HG03521 (cell line): Measurements from ENCODE around the gene TET1.
"Not testable (repeated sequence)": the region's sequence is repeated elsewhere in the genome, so short reads cannot be mapped to it uniquely, and the experiment has no call there.

Experiments used
- ATAC-seq: cut with Tn5 transposase; IDR thresholded peaks from one replicate; pipeline ENCODE4 v1.9.1; 2021; ENCODE audit warnings: mild to moderate bottlenecking, moderate library complexity; ENCODE audit not compliant: unreplicated experiment

Gene TET1

DNA sequence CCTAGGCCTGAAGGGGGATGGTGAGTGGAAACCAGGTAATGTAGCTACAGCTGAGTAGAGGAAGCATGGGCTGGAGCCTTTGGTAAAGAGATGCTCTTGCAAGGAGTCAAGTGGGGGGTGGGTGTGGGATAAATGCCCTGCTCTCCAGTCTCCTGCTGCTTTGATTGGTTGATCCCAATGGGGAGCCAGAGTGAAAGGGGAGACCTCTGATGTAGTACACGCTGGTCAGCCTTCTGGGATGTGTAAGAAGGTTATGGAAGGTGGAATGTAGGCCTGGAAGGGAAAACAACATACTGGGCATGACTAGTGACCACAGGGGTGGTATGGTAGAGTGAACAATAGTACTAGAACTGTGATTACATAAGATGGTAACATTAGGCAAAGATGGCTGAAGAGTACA lies 44.3 kb downstream of the TET1 start:
- ATAC-seq: no peak

- no peak for ATAC-seq
Observed at GRCh38 chr10:68606918-68607317, 46.8 kb downstream of the TET1 start.

DNA sequence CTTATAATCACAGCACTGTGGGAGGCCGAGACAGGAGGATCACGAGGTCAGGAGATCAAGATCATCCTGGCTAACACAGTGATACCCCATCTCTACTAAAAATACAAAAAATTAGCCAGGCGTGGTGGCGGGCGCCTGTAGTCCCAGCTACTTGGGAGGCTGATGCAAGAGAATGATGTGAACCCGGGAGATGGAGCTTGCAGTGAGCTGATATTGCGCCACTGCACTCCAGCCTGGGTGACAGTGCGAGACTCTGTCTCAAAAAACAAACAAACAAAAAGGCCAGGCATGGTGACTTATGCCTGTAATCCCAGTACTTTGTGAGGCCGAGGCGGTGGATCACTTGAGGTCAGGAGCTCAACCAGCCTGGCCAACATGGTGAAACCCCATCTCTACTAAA lies 49.9 kb downstream of the TET1 start:
- not testable (repeated sequence) for ATAC-seq

DNA sequence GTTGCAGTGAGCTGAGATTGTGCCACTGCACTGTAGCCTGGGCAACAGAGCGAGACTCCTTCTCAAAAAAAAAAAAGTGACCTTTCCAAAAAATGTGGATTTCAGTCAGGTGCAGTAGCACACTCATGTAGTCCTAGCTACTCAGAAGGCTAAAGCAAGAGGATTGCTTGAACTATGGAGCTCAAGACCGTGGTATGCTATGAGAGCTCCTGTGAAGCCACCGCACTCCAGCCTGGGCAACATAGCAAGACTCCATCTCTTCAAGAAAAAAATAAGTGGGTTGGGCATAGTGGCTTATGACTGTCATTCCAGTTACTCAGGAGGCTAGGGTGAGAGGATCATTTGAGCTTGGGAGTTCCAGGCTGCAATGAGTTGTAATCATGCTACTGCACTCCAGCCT lies 51.1 kb downstream of the TET1 start:
- no peak for ATAC-seq

GRCh38 chr10:68613974-68614373 lies 53.8 kb downstream of the TET1 start:
- not testable (repeated sequence) for ATAC-seq

DNA sequence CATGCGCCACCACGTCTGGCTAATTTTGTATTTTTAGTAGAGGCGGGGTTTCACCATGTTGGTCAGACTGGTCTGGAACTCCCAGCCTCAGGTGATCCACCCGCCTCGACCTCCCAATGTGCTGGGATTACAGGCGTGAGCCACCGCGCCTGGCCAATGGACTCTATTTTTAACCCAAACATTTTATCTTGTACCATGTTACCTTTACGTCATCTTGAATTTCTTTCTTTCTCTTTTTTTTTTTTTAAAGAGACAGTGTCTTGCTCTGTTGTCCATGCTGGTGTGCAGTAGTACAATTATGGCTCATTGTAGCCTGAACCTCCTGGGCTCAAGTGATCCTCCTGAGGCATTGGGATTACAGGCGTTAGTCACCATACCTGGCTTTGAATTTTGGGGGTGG lies 57.6 kb downstream of the TET1 start:
- not testable (repeated sequence) for ATAC-seq

DNA sequence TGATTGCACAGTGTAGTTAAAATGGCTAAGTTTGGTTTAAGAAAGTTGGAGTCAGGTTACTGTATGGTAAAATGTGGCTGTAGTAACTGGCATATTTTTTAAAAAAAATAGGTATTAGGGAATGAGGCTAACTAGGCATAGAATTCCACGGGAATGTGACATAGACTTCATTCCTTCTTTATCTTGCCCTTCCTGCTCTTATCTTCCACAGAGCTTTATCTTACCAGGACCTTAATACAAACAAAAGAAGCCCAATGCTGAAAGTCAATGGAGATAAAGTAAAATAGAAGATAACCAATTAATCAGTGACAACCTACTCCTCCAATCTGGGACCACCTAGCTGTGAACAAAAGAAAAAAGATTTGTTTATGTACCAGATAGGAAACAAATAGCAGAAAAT lies 58.1 kb downstream of the TET1 start:
- no peak for ATAC-seq

GRCh38 chr10:68619595-68619994 lies 59.5 kb downstream of the TET1 start:
- ATAC-seq: no peak

GRCh38 chr10:68625316-68625921 lies 65.3 kb downstream of the TET1 start:
- ATAC-seq: no peak

DNA sequence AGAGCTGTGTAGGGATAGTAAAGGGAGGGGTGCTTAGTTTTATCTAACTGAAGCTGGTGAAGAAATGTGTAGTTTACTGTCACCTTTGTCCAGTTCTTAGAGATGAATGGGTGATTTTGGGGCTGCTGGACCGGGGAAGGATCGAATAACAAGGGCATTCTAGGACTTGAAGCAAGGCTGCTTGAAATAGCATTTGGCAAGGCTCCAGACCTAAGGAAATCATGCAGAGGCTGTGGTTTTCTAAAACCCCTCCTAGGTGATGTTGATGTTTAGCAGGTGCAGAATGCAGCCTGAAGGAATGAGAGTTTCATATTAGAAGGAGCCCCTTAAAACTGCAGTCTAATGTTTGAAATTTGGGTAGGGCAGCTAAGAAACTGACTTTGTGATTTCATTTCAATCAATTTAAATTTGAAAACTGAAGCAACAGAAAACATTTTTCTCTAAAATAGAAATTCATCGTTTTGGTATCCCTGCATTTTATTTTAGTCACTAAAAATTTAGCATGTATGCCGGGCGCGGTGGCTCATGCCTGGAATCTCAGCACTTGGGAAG lies 68.5 kb downstream of the TET1 start:
- ATAC-seq: no peak

DNA sequence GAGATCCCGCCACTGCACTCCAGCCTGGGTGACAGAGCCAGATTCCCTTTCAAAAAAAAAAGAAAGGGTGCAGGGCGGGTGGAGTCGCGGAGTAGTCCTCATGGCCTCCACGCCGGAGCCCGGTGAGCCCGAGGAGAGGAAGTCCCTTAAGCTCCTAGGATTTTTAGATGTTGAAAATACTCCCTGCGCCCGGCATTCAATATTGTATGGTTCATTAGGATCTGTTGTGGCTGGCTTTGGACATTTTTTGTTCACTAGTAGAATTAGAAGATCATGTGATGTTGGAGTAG lies 72.1 kb downstream of the TET1 start:
- not testable (repeated sequence) for ATAC-seq

GRCh38 chr10:68633281-68633680 lies 73.1 kb downstream of the TET1 start:
- ATAC-seq: no peak

DNA sequence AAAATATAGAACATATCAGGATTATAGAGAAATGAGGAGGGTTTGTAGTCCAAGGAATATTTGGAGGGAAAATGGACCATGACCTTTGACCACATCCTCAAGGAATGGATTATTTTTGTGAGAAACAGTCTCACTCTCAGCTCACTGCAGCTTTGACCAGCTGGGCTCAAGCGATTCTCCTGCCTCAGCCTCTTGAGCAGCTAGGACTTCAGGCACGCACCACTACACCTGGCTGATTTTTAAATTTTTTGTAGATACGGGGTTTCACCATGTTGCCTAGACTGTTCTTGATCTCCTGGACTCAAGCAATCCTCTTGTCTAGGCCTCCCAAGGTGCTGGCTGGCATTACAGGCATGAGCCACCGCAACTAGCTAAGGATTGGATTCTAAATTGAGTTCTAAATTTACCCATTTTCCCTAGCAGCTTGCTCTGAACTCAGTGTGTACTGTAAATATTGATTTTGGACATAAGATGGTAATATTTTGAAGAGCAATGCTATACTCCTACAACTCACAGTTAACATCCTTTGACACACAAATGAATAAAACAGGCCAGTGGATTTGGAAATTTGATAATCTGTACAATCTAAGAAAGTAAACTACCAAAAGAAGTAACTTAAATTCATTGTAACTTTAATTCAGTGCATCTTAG lies 73.8 kb downstream of the TET1 start:
- no peak for ATAC-seq

GRCh38 chr10:68636335-68636734 lies 76.2 kb downstream of the TET1 start:
- ATAC-seq: no peak

- not testable (repeated sequence) for ATAC-seq
Observed at GRCh38 chr10:68643550-68643949, 83.4 kb downstream of the TET1 start.

DNA sequence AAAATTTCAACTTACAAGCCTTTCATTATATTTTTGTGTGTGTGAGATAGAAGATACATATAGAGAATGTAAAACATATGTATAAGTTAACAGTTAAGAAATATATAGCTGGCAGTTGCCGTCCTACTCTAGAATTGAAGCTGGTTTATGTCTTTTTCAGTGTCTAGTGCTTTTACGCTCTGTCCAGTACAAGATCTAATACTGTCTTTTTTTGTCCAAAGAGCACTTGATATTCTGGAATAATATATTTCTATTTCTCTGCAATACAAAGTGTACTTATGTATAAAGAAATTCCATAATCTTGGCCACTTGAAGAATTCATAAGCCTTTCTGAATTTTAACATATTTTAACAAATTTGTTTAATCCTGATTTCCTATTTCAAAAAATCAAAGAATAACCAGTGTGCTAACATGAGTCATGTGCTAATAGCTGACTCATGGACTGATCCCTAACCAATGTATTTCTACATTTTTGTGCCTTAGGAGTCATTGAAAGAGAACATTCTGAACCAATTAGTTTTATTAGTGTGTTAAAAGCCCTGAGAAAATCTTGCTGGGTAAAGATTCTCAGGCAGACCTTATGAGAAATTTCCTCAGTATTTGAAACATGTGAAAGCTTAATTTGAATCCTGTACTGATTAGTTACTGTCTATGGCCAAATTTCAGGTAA lies 87.7 kb downstream of the TET1 start:
- ATAC-seq: no peak

- no peak for ATAC-seq
Observed at GRCh38 chr10:68655620-68656126, 95.5 kb downstream of the TET1 start.

GRCh38 chr10:68665841-68666240 lies 105.7 kb downstream of the TET1 start:
- no peak for ATAC-seq

DNA sequence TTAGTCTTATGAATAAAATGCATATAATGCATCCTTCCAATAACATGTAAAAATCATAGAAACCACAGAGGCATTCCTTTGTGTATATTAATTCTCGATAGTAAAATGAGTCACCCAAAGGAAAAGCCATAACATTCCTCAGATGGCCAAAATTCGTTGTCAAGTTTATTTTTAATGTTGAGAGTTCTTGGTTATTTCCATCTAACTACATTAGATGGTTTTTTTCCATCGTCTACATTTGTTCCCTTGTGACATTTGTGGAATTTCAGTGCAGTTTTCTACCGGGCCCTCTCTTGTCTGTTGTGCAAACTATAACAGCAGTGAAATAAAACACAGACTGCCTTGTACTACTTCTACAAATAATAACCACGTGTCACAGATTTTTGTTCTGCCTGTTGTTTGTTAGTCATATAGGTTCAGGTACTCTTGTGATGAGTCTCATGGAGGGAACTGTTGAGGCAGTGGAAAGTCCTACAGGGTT lies 106.2 kb downstream of the TET1 start:
- ATAC-seq: no peak

GRCh38 chr10:68668231-68668630 lies 108.1 kb downstream of the TET1 start:
- no peak for ATAC-seq

DNA sequence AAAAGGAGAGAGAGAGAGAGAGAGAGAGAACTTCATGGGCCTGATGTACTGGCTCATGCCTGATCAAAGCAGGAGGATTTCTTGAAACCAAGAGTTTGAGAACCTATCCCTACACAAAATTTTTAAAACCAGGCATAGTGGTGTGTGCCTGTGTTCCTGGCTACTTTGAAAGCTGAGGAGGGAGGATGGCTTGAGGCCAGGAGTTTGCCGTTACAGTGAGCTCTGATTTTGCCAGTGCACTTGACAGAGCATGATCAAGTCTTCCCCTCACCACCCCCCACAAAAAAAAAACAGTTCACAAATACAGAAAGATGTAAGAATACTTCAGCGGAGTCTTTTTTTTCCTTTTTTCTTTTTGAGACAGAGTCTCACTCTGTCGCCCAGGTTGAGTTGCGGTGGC lies 108.8 kb downstream of the TET1 start:
- no peak for ATAC-seq

DNA sequence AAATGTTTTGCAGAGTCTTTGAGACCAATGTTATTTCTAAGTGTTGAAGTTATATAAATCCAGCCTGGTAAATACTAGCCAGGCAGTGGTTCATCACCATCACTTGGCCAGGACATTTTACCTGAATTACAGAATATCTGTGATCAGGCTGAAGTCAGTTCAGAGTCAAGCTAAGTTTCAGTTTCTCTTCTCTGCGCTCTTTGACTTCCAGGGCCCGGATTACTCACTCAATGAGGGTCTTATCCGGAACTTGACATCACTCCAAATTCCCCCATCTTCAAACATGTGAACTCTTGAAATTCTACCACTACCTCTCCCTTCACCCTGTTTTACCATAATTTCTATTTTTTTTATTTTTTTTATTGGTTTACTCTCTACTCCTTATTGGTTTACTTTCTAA lies 124.3 kb downstream of the TET1 start:
- ATAC-seq: no peak
